Measurements from ENCODE around the gene AQP12B.

Gene AQP12B

GRCh38 chr2:240646176-240646899, 36.3 kb downstream of the AQP12B start:
- no peak for DNase-seq

GRCh38 chr2:240645801-240646175, 36.9 kb downstream of the AQP12B start:
- no peak for DNase-seq

GRCh38 chr2:240645346-240645745, 37.3 kb downstream of the AQP12B start:
- DNase-seq: no peak

- DNase-seq: no peak
Measured at GRCh38 chr2:240644859-240645301, 37.8 kb downstream of the AQP12B start.

GRCh38 chr2:240644171-240644651, 38.5 kb downstream of the AQP12B start:
- DNase-seq: no peak

GRCh38 chr2:240643811-240644150, 38.9 kb downstream of the AQP12B start:
- DNase-seq: no peak

- DNase-seq: no peak
Measured at GRCh38 chr2:240643093-240643810, 39.4 kb downstream of the AQP12B start.

GRCh38 chr2:240642806-240643092, 39.9 kb downstream of the AQP12B start:
- no peak for DNase-seq

GRCh38 chr2:240642061-240642805, 40.5 kb downstream of the AQP12B start:
- DNase-seq: no peak

- peak; percentile 26 for DNase-seq
Measured at GRCh38 chr2:240640939-240641338, 41.7 kb downstream of the AQP12B start.

- no peak for DNase-seq
Measured at GRCh38 chr2:240639566-240639965, 43.1 kb downstream of the AQP12B start.

GRCh38 chr2:240638512-240639160, 44.0 kb downstream of the AQP12B start:
- DNase-seq: no peak

- no peak for DNase-seq
Measured at GRCh38 chr2:240637901-240638345, 44.8 kb downstream of the AQP12B start.

GRCh38 chr2:240637116-240637900, 45.4 kb downstream of the AQP12B start:
- no peak for DNase-seq

GRCh38 chr2:240636563-240637115, 46.0 kb downstream of the AQP12B start:
- DNase-seq: no peak

- no peak for DNase-seq
Measured at GRCh38 chr2:240635998-240636547, 46.6 kb downstream of the AQP12B start.

GRCh38 chr2:240635121-240635997, 47.3 kb downstream of the AQP12B start:
- DNase-seq: no peak

- no peak for DNase-seq
Measured at GRCh38 chr2:240632306-240632721, 50.4 kb downstream of the AQP12B start.

GRCh38 chr2:240631548-240632305, 51.0 kb downstream of the AQP12B start:
- no peak for DNase-seq

Measured in stimulated activated CD4-positive, alpha-beta T cell treated with anti-CD3 and anti-CD28 coated beads, Interleukin-4, amount 100 ng/mL, for 1 hour (primary cell).